GM18873 (cell line): Measurements from ENCODE around the gene MUC12.
"Not testable (repeated sequence)": the region's sequence is repeated elsewhere in the genome, so short reads cannot be mapped to it uniquely, and the experiment has no call there.

Experiments
- ATAC-seq: cut with Tn5 transposase; IDR thresholded peaks from one replicate; pipeline ENCODE4 v1.9.1; 2021; ENCODE audit warnings: mild to moderate bottlenecking, moderate library complexity, moderate number of reproducible peaks; ENCODE audit not compliant: unreplicated experiment, low FRiP score

The MUC12 gene

DNA sequence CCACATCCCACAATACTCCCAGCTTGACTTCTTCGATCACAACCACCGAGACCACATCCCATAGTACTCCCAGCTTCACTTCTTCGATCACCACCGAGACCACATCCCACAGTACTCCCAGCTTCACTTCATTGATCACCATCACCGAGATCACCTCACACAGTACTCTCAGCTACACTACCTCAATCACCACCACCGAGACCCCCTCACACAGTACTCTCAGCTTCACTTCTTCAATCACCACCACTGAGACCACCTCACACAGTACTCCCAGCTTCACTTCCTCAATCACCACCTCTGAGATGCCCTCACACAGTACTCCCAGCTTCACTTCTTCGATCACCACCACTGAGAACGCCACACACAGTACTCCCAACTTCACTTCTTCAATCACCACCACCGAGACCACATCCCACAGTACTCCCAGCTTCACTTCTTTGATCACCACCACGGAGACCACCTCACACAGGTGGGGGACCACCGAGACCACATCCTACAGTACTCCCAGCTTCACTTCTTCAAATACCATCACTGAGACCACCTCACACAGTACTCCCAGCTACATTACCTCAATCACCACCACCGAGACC lies 11.4 kb upstream of the MUC12 start:
- ATAC-seq, result no peak

DNA sequence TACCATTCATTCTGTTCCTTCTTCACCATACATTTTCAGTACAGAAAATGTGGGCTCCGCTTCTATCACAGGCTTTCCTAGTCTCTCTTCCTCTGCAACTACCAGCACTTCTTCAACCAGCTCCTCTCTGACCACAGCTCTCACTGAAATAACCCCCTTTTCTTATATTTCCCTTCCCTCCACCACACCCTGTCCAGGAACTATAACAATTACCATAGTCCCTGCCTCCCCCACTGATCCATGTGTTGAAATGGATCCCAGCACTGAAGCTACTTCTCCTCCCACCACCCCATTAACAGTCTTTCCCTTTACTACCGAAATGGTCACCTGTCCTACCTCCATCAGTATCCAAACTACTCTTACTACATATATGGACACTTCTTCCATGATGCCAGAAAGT lies 9.5 kb upstream of the MUC12 start:
- no peak for ATAC-seq

DNA sequence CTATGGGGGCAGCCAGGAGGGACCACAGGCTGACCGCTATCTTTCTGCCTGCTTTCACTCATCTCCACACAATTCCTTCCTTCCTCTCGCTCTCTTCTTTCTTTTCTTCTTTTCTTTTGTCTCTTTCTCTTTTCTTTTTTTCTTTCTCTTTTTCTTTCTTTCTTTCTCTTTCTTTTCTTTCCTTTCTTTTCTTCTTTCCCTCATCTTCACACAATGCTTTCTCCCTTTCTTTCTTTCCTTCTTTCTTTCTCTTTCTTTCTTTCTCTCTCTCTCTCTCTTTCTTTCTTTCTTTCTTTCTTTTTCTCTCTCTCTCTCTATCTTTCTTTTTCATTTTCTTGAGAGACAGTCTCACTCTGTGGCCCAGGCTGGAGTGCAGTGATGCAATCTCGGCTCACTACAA lies 6.8 kb upstream of the MUC12 start:
- ATAC-seq, result no peak

DNA sequence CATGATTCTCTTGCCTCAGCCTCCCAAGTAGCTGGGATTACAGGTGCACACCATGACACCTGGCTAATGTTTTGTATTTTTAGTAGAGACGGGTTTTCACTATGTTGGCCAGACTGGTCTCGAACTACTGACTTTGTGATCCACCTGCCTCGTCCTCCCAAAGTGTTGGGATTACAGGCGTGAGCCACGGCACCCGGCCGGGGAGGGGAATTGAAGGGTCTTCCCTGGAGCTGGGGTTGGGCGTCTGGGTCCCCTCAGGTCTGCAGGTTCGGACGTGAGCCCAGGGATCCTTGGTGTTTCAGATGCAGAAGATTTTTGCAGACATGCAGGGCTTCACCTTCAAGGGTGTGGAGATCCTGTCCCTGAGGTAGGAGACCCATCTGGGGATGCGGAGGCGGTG lies 6.0 kb upstream of the MUC12 start:
- no peak for ATAC-seq

DNA sequence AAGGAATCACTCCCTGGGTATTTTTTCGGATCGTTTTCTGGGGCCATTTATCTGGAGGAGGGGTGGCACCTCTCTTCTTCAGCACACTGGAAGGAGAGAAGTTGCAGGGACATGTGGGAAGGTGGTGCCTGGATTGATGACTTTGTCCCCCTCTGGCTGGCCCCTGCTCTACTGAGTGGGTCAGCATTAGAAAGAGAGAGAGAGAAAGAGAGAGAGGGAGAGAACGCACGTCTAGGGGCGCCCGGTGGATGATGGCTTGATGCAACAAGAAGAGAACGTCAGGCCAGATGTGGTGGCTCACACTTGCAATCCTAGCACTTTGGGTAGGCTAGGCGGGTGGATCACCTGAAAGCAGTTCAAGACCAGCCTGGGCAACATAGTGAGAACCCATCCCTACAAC lies 5.5 kb upstream of the MUC12 start:
- ATAC-seq, result no peak

DNA sequence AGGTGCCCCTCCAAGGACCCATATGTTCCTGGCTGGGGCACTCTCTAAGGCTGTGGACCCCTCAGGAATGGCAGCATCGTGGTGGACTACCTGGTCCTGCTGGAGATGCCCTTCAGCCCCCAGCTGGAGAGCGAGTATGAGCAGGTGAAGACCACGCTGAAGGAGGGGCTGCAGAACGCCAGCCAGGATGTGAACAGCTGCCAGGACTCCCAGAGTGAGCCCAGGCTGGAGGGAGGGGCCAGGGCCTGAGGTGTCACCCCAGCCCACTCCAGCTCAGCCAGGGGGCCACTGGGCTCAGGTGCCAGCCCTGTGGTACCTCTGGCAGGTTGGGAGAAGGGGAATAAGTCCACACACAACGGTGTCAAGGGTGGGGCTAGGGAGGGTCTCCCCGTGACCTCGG lies 4.7 kb upstream of the MUC12 start:
- ATAC-seq, result no peak

DNA sequence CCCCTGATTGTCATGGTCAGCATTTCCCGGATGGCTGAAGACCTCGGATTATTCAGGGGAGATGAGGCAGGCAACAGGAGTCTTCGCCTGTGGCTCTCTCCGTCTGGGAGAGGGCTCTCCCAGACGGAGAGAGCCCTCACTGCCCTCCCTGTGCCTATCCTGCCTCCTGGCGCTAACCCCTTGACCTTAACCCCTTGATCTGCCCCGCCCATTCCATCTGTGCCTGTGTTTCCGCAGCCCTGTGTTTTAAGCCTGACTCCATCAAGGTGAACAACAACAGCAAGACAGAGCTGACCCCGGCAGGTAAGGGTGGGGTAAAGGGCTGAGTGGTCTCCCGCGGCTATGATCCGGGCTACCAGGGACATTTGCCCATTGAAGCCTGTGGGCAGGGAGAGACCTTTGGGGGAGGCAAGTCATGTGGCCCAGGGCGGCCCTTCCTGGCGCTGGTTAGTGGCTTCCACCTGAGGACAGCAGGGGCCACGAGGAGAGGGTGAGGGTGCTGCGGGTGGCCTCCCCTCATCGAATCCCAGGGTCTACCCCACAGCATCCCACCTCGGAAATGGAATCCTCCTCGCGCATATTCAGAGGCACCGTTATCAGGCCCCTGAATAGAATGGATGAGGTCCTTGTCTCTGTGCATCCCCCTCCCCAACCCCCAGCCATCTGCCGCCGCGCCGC lies 4.2 kb upstream of the MUC12 start:
- ATAC-seq, result no peak

DNA sequence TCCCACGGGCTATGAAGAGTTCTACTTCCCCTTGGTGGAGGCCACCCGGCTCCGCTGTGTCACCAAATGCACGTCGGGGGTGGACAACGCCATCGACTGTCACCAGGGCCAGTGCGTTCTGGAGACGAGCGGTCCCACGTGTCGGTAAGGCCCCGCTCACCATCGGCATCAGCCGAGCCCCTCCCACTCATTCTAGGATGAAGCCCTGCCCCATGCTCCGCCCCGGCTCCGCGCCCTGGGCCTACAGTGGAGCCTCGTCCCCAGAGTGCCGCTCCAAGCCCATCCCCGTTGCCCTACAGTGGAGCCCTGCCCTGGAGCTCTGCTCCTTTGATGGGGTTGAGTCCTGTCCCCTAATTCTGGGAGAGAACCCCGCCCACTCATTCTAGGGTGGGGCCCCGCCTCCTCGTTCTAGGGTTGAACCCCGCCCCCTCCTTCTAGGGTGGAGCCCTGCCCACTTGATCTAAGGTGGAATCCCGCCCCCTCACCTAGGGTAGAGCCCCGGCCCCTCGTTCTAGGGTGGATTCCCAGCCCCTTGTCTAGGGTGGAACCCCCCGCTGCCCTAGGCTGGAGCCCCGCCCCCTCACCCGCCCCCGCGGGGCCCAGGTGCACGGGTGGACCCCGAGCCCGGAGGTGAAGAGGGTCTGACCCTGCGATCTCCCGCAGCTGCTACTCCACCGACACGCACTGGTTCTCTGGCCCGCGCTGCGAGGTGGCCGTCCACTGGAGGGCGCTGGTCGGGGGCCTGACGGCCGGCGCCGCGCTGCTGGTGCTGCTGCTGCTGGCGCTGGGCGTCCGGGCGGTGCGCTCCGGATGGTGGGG lies 3.4 kb upstream of the MUC12 start:
- ATAC-seq, result no peak

DNA sequence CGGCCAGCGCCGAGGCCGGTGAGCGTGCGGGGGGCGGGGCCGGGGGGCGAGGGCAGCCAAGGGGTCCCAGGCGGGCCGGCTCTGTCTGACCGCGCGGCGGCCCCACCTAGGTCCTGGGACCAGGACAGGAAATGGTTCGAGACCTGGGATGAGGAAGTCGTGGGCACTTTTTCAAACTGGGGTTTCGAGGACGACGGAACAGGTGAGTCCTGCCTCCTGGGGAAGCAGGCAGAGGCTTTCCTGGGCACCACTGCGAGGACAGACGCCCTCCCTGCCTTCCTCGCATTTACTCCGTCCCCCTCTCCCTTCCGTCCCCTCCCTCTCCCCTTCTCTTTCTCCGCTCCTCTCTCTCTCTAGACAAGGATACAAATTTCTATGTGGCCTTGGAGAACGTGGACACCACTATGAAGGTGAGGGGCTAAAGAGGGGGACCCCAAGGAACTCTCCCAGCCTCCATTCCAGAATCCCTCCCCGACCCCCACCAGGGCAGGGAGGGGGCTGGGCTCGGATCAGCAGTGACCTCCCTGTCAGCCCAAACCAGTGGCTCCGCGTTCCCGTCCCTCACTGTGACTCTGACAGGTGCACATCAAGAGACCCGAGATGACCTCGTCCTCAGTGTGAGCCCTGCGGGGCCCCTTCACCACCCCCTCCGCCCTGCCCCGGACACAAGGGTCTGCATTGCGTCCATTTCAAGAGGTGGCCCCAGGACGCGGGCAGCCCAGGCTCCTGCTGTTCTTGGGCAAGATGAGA lies 2.6 kb upstream of the MUC12 start:
- ATAC-seq, result no peak

DNA sequence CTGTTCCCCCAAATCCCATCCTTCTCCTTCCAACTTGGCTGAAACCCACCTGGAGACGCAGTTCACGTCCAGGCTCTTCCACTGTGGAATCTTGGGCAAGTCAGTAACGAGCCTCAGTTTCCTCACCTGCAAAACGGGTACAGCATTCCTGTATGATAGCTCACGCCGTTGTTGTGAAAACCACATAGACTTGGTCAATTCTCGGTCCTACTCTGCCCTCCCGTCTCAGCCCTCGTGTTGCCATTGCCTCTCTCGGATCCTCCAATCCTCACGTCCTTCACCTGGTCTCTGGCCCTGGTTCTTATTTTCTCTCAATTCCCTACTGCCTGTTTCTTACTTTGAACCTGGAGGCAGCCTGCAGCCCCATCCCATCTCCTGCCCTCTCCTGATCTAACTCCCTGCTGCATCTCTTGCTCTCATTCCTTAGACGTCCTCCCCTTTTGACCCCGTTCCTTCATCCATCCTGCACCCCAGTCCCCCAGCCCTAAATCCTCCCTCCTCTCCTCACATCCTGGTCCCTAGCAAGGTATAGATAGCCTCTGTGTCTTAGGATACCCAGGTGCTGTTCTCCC lies 2.0 kb upstream of the MUC12 start:
- ATAC-seq, result no peak

DNA sequence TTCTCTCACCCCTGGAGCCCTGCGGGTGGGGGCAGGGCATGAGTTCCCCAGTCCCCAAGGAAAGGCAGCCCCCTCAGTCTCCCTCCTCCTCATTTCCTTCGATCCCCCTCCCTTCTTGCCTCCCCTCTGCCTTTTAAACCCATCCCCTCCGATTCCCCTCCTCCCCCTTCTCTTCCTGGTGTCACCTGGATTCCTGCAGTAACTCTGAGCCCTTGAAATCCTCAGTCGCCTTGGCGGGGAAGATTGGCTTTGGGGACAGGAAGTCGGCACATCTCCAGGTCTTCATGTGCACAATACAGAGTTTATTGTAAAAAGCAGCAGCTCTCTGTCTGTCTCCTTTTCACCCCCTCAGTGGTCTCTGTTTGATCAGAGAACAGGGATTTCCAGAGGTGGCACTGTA lies 1.3 kb upstream of the MUC12 start:
- no peak for ATAC-seq

DNA sequence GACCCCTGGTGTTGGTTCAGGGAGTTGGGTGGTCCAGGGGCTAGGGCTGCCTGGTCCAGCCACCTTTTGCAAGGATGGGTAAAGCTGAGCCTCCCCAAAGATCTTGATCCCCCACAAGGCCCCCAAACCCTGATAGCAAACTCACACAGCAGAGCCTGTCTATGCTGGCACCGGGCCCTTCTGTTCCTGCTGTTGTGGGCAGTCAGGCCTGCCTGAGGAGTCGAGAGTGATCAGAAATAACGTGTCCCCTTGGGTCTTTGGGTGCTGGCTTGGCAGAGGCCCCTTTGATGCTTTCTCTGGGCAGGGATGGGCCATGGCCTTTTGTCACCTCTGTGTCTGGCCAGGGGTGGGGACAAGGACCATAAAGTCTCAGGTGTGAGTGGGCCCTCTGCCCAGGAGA lies 715 bp upstream of the MUC12 start:
- ATAC-seq, result no peak

DNA sequence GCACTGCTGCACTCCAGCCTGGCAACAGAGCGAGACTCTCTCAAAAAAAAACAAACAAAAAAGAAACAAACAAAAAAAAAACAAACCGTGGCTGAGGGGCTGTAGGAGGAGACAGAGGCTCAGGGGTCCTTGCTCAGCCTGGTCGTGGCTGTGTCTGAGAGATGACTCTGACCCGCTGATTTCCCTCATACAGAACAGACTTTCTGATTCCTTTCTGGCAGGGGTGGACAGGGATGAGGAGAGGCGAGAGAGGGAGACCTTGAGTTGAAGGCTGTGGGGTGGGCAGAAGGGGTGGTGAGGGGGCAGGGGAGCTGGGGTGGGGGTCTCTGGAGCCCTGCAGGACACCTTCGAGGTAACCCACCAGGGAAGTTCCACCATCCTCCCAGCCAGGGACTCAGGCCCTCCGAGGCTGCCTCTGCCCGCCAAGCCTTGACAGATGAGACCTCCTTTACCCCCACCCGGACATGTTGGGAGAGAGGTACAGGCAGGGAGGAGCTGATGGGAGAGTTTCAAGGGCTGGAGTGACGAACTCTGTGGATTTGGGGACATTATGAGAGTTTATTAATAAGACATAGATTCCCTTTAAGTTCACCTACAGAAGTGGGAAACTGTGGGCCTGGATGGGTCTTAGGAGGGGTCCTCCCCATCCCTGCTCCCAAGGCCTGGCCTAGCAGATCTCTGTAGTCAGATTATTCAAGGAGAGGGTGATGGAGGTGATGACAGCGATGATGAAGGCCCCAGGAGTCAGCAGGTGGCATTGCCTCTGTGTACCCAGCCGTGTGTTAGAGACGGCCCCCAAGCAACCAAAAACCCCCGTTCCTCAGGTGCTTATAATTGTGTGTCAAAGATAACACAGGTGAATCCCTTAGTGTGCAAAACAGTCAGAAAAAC lies 2.0 kb downstream of the MUC12 start:
- ATAC-seq, result no peak

DNA sequence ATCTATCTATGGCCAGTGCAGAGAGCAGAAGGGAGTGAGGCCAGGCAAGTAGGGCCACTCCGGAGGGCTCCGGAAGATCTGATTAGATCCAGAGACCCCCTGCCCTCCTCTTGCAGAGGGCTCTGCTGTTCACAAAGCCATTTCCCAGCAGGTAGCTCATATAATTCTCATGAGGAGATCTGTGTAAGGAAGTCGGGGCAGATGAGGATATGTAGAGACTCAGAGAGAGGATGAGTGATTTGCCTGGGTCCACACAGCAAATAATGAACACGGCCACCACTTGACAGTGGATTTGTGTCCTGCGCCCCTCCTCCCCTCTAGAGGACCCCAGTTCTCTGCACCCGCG lies 2.6 kb downstream of the MUC12 start:
- ATAC-seq, result no peak

DNA sequence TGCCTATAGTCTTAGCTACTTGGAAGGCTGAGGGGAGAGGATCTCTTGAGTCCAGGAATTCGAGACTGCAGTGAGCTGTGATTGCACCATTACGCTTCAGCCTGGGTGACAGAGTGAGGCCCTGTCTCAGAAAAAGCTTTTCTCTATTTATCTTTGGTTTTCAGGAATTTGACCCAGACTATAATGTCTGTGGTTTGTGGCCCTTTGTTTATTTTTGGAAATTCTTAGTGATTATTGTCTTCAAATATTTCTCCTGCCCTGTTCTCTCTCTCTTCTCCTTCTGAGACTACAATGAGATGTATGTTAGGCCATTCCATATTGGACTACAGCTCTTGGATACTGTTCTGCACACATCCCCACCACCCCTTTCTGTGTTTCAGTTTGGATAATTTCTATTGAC lies 4.7 kb downstream of the MUC12 start:
- ATAC-seq, result no peak

DNA sequence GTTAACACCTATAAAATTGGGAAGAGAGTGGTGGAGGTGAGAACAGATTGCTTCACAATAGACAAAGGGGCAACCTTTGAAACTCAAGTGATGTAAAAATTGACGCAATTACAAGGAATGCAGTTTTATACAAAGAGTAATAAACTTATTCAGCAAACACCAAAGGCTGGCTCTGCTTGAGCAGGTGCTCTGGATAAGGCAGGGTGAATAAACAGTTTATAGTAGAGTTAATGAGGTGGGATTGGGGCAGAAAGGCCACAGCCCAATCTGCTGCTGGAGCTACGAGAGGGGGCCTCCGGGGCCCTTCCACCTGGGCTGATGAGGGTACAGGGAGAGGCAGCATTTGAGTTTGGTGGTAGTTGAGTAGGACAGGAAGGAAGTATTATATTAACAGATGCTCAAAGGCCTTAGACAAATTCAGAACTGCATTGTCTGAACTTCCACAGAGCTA lies 6.0 kb downstream of the MUC12 start:
- no peak for ATAC-seq

DNA sequence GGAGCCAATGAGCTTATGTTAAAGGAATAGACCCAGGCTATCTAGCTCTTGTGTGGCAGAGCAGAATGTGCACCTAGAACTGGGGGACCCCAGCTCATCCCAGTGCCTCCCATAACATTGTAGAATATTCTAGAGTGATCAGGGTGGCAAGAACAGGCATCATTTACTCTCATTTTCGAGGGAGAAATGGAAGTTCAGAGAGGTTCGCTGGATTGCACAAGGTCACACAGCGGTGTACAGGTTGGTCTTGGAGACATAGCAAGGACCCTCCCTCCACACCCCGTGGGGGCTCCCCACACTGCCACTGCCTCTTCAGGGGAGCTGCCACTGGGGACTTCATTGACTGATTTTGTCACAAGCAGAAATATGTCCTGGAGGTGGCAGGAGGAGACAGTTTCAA lies 8.9 kb downstream of the MUC12 start:
- no peak for ATAC-seq

DNA sequence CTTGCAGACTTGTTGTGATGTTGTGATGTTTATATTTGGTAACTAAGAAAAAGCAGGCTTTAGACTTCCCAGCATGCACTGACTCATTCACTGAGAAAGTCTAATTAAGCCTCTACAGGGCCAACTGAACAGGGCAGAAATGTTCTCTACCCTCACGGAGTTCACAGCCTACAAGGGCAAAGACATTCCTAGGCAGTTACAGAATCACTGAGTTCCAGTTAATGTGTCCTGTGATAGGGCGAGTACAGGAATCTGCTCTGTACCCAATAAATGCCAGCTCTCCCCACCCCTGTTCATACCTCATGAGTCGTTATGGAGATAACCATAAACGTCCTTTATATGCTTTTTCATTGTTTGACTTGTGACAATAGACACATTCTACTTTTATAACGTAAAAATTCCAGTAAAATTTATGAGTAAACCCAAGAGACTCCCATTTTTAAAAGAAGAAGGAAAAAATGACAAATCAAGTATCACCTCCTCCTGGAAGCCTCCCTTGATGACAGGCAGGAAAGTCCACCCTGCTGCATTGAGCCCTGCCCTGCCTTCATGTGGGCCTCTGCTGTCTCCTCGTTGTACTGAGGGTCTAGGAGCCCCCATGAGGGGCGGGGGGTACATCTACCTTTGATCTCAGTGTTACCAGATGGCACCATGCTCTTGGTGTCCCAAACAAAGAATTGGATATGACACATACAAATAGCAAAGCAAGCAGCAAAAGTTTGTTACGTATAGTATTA lies 14.3 kb downstream of the MUC12 start:
- no peak for ATAC-seq

DNA sequence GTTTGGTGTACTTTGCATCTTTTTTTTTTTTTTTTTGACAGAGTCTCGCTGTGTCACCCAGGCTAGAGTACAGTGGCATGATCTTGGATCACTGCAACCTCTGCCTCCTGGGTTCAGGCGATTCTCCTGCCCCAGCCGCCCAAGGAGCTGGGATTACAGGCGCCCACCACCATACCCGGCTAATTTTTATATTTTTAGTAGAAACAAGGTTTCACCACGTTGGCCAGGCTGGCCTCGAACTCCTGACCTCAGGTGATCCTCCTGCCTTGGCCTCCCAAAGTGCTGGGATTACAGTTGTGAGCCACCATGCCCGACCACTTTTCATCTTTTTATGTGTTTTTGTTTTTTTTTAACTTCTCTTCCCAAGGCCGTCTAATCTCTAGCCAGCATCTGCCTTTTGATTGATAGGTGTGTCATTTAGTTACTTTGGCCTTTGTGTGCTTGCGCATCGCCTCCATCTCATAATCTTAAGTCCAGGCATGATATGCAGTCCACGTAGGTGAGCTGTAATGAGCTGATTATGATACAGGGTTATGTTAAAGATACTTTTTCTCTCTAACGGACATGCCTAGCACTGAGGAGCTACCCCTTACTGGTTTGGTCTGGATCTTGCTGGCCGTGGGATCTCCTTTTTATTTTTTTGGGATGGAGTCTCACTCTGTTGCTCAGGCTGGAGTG lies 15.0 kb downstream of the MUC12 start:
- not testable (repeated sequence) for ATAC-seq
